Mesenchymal stem cell (in vitro differentiated cells and primary cell): ENCODE measurements around the gene SUB1.
A peak's percentile ranks its signal among the peaks of the same experiment; 100 is the strongest.

ENCODE experiments used
- DNase-seq: peaks from one replicate; pipeline ENCODE4 v3.0.0-alpha.2; 2013
- H2AFZ ChIP-seq: one replicate; pipeline ENCODE4 v1.6.1; 2013; ENCODE audit warnings: low read depth, mild to moderate bottlenecking, control low read depth, inconsistent platforms, low read length, moderate library complexity
- H2AK5ac ChIP-seq: 2 replicates; pipeline ENCODE4 v1.6.1; 2013; ENCODE audit warnings: low read length, moderate library complexity, mild to moderate bottlenecking, inconsistent platforms; ENCODE audit not compliant: severe bottlenecking
- H2BK120ac ChIP-seq: one replicate; pipeline ENCODE4 v1.6.1; 2013; ENCODE audit warnings: low read depth, mild to moderate bottlenecking, inconsistent platforms, low read length, moderate library complexity
- H2BK12ac ChIP-seq, 2 experiments: one replicate each; pipeline ENCODE4 v1.6.1; 2013; ENCODE audit warnings: inconsistent platforms in 2 of 2, low read length in 2 of 2, mild to moderate bottlenecking in 2 of 2, moderate library complexity in 2 of 2, control low read depth in 1 of 2
- H2BK15ac ChIP-seq: one replicate; pipeline ENCODE4 v1.6.1; 2013; ENCODE audit warnings: mild to moderate bottlenecking, low read depth, inconsistent platforms; ENCODE audit not compliant: poor library complexity, severe bottlenecking
- H2BK5ac ChIP-seq: 2 replicates; pipeline ENCODE4 v1.6.1; 2013; ENCODE audit warnings: low read depth, mild to moderate bottlenecking, low read length, control low read depth, inconsistent platforms; ENCODE audit not compliant: poor library complexity, severe bottlenecking
- H3K14ac ChIP-seq, 2 experiments: one replicate each; pipeline ENCODE4 v1.6.1; 2013; ENCODE audit warnings: inconsistent platforms in 2 of 2, low read length in 2 of 2, control low read depth in 1 of 2, mild to moderate bottlenecking in 1 of 2, moderate library complexity in 1 of 2
- H3K18ac ChIP-seq, 2 experiments: one replicate each; pipeline ENCODE4 v1.6.1; 2013; ENCODE audit warnings: inconsistent platforms in 2 of 2, low read length in 2 of 2, control low read depth in 1 of 2, low read depth in 1 of 2, mild to moderate bottlenecking in 1 of 2
- H3K23ac ChIP-seq, 2 experiments: one replicate each; pipeline ENCODE4 v1.6.1; 2013; ENCODE audit warnings: inconsistent platforms in 2 of 2, low read length in 2 of 2, mild to moderate bottlenecking in 2 of 2, moderate library complexity in 2 of 2, control low read depth in 1 of 2
- H3K27ac ChIP-seq: 2 replicates; pipeline ENCODE4 v1.5.1; 2013; ENCODE audit warnings: mild to moderate bottlenecking, moderate library complexity, low read length, control low read depth, inconsistent platforms; ENCODE audit not compliant: poor library complexity, severe bottlenecking
- H3K27me3 ChIP-seq, 2 experiments: 2 replicates each; pipeline versions ENCODE4 v1.6.1 to v1.7.0; 2013; ENCODE audit warnings: low read length in 2 of 2, mild to moderate bottlenecking in 2 of 2, moderate library complexity in 2 of 2, control low read depth in 1 of 2, inconsistent platforms in 1 of 2; ENCODE audit not compliant: control insufficient read depth in 1 of 2, insufficient read depth in 1 of 2
- H3K36me3 ChIP-seq, 2 experiments: 2 replicates each; pipeline versions ENCODE4 v1.6.1 to v1.7.0; 2013; ENCODE audit warnings: low read length in 2 of 2, control low read depth in 1 of 2, inconsistent platforms in 1 of 2, low read depth in 1 of 2, mild to moderate bottlenecking in 1 of 2; ENCODE audit not compliant: insufficient read depth in 2 of 2, control insufficient read depth in 1 of 2
- H3K4ac ChIP-seq, 2 experiments: one replicate each; pipeline ENCODE4 v1.6.1; 2013; ENCODE audit warnings: inconsistent platforms in 2 of 2, low read length in 2 of 2, mild to moderate bottlenecking in 2 of 2, moderate library complexity in 2 of 2, control low read depth in 1 of 2, low read depth in 1 of 2
- H3K4me1 ChIP-seq: 2 replicates; pipeline ENCODE4 v1.6.1; 2013; ENCODE audit warnings: low read depth, low read length, control low read depth; ENCODE audit not compliant: control insufficient read depth, insufficient read depth
- H3K4me2 ChIP-seq: 2 replicates; pipeline ENCODE4 v1.6.1; 2013; ENCODE audit warnings: low read length, mild to moderate bottlenecking, inconsistent platforms; ENCODE audit not compliant: poor library complexity, severe bottlenecking
- H3K4me3 ChIP-seq, 2 experiments: 2 replicates each; pipeline versions ENCODE4 v1.5.1 to v1.7.0; 2013; ENCODE audit warnings: low read length in 2 of 2, mild to moderate bottlenecking in 2 of 2, control low read depth in 1 of 2, low read depth in 1 of 2; ENCODE audit not compliant: insufficient read depth in 1 of 2
- H3K79me1 ChIP-seq: replicated peaks from 2 replicates; pipeline ENCODE4 v1.6.1; 2013; ENCODE audit warnings: mild to moderate bottlenecking, control low read depth, low read length, inconsistent platforms; ENCODE audit not compliant: poor library complexity, severe bottlenecking
- H3K9ac ChIP-seq: 2 replicates; pipeline ENCODE4 v1.7.0; 2013; ENCODE audit warnings: mild to moderate bottlenecking, low read length, moderate library complexity
- H3K9me3 ChIP-seq: 2 replicates; pipeline ENCODE4 v1.7.0; 2013; ENCODE audit warnings: mild to moderate bottlenecking, low read length; ENCODE audit not compliant: control insufficient read depth
- H4K8ac ChIP-seq: one replicate; pipeline ENCODE4 v1.6.1; 2013; ENCODE audit warnings: inconsistent platforms, mild to moderate bottlenecking, low read length, moderate library complexity
- H4K91ac ChIP-seq: one replicate; pipeline ENCODE4 v1.6.1; 2013; ENCODE audit warnings: mild to moderate bottlenecking, low read length, inconsistent platforms
- WGBS: methylation state at CpG from one replicate; pipeline ENCODE4 v1.1.7; 2013; ENCODE audit warnings: mixed read lengths; 5-methylcytosine and 5-hydroxymethylcytosine counted together

The SUB1 gene

DNA sequence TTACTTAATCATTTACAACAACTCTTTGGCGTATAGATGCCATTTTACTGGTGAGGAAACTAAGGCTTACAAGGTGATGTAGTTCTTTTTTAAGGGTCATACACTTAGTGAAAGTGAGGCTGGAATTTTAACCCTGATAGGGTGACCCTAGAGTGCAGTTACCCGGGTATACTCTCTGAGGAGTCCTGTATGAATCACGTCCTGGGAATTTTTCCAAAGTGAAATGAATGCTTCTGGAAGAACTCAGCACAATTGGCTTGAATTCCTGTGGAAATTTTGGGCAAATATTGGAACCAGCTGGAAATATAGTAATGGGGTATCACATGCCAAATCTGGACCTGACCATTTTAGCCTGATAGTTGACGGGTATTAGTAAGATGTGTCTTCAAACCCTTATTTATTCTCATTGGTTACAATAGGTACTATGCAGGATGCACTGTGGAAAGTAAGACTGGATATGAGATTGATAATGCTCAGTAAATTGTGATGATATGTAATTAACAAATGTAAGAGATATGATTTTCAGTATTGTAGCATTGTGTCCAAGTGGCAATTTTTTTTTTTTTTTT lies 14.8 kb downstream of the SUB1 start:
- Histone ChIP-seq H4K91ac (no peak overlapping the region), H3K27me3 (no peaks in the 10 kb centered on the region), H4K8ac (no peak overlapping the region), H2BK12ac (no peak overlapping the region), H3K23ac (no peak overlapping the region), H2AK5ac (no peak overlapping the region), H3K4ac (no peak overlapping the region), H2AFZ (no peak overlapping the region), H3K9ac (peak overlapping the region; percentile 73), H3K4me2 (no peak overlapping the region), H2BK5ac (no peak overlapping the region), H3K18ac (no peak overlapping the region), H3K36me3 (peaks cover 6 to 92% of the 10 kb centered on the region in 2 experiments), H3K79me1 (peaks cover 2% of the 10 kb centered on the region), H3K27ac (peak overlapping the region; percentile 49), H3K9me3 (no peaks in the 10 kb centered on the region), H3K4me1 (no peaks in the 10 kb centered on the region), H3K4me3 (peak overlapping the region in 1 of 2 experiments; percentile 54), H2BK120ac (no peak overlapping the region), H2BK15ac (no peak overlapping the region), H3K14ac (no peak overlapping the region)
- peak; percentile 47 for DNase-seq
- 36% methylated on average over 4 of the region's 4 CpGs for WGBS

DNA sequence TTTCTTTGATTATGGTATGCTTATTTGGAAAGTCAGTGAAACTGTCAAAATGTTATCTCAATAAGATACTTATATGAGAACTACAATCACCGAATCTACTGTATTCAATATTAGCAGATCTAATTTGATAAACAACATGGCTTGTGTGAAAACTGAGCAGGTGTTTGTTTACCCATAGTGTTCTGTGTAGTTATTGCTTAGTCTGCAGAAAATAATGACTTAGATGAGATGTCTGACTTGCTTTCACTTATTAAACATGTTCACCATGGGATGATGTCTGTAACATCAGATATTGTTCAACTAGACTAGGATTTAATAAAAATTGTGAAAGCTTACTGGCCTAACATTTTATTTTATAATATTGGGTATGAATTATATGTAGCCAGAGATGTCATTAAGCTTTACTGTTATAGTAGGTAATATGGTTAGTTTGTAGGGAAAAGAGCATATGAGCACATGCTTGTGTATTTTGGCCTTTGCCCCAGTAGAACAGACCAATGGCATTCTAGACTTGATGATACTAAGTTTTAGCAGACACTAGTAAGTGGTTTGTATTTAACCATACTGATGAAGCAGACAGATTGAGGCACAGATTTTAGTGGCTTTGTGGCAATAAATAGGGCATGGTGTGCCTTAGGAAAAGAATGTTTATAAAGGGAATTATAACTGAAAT lies 16.4 kb downstream of the SUB1 start:
- Histone ChIP-seq H2BK15ac (no peak overlapping the region), H2BK12ac (no peak overlapping the region), H3K4me3 (no peak overlapping the region), H3K27ac (no peak overlapping the region), H3K18ac (no peak overlapping the region), H2BK5ac (no peak overlapping the region), H4K8ac (no peak overlapping the region), H3K9ac (no peak overlapping the region), H3K23ac (no peak overlapping the region), H3K4me1 (no peaks in the 10 kb centered on the region), H3K4ac (no peak overlapping the region), H2BK120ac (no peak overlapping the region), H3K14ac (no peak overlapping the region), H3K27me3 (no peaks in the 10 kb centered on the region), H4K91ac (no peak overlapping the region), H3K79me1 (peaks cover 5% of the 10 kb centered on the region), H2AFZ (no peak overlapping the region), H3K9me3 (no peaks in the 10 kb centered on the region), H3K36me3 (peaks cover 6 to 87% of the 10 kb centered on the region in 2 experiments), H2AK5ac (no peak overlapping the region), H3K4me2 (no peak overlapping the region)
- DNase-seq: no peak
- 100% methylated on average over 1 of the region's 1 CpG for WGBS

DNA sequence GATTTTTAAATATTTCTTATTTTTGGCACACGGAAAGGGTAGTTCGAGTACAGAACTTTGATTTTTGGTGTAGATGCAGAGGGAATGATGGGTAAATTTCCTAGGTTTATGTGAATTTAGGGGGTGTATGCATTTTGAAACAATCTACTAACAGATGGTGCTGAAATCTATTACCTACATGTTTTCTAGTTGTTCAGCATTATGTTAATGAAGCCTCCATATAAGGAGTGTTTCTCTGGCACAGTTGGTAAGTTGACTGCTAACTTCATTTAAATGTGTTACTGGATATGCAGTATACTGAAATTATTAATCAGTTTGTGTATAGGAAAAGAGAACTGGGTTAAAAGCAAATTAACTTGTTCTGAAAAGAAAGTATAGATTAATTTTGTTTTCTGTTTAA lies 17.5 kb downstream of the SUB1 start:
- H2BK15ac ChIP-seq: no peak overlapping the region
- H2AK5ac ChIP-seq: no peak overlapping the region
- H3K9me3 ChIP-seq: no peaks in the 10 kb centered on the region
- no peak overlapping the region for H2BK12ac ChIP-seq
- H3K4me2 ChIP-seq: no peak overlapping the region
- 100% methylated on average over 2 of the region's 2 CpGs for WGBS
- no peak for DNase-seq
- H2BK120ac ChIP-seq: no peak overlapping the region
- no peak overlapping the region for H3K4ac ChIP-seq
- H3K14ac ChIP-seq: no peak overlapping the region
- H3K27ac ChIP-seq: no peak overlapping the region
- H3K79me1 ChIP-seq: peaks cover 7% of the 10 kb centered on the region
- no peak overlapping the region for H3K23ac ChIP-seq
- H3K9ac ChIP-seq: no peak overlapping the region
- H3K4me3 ChIP-seq: no peak overlapping the region
- peaks cover 11 to 87% of the 10 kb centered on the region in 2 experiments for H3K36me3 ChIP-seq
- H4K91ac ChIP-seq: no peak overlapping the region
- H4K8ac ChIP-seq: no peak overlapping the region
- H2AFZ ChIP-seq: no peak overlapping the region
- no peaks in the 10 kb centered on the region for H3K27me3 ChIP-seq
- no peaks in the 10 kb centered on the region for H3K4me1 ChIP-seq
- H2BK5ac ChIP-seq: no peak overlapping the region
- no peak overlapping the region for H3K18ac ChIP-seq

DNA sequence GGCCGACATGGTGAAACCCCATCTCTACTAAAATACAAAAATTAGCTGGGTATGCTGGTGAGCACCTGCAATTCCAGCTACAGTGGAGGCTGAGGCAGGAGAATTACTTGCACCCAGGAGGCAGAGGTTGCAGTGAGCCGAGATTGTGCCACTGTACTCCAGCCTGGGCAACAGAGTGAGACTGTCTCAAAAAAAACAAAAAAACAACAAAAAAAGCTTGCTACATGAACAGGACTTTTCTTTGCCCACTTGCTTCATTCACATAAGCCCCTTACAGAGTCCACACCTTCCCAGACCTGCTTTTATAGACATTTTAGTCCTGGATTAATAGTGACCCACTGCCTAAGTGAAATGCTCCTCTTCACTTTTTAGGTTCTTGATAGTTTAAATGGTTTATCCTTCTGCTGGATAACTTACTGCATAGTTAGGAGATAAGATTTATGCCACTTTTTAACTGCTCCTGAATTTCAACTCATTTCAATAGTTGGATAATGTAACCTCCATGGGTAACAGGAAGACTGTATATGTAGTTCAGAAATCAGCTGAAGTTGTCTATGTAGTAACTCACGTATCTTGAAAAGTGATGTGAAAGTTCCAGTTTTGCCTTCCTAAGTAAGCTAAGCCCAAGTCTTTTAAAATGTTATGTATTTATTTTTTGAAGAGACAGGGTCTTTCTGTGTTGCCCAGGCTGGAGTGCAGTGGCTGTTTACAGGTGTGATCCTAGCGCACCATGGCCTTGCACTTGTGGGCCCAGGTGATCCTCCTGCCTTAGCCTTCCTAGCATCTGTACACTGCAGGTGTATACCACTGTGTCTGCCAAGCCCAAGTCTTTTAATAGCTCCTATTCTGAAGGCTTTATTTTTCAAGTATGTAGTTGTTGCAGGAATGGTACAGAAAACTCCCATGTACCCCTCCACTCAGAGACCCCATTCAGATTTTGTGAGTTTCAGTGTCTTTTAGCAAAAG lies 19.7 kb downstream of the SUB1 start:
- no peak for DNase-seq
- peaks cover 7% of the 10 kb centered on the region for H3K79me1 ChIP-seq
- peaks cover 9 to 77% of the 10 kb centered on the region in 2 experiments for H3K36me3 ChIP-seq
- no peak overlapping the region for H2BK15ac ChIP-seq
- H3K4me3 ChIP-seq: no peak overlapping the region
- no peak overlapping the region for H2BK5ac ChIP-seq
- H3K4me2 ChIP-seq: no peak overlapping the region
- H3K4me1 ChIP-seq: no peaks in the 10 kb centered on the region
- no peak overlapping the region for H2BK120ac ChIP-seq
- no peak overlapping the region for H3K23ac ChIP-seq
- no peaks in the 10 kb centered on the region for H3K9me3 ChIP-seq
- WGBS: 97% methylated on average over 3 of the region's 4 CpGs
- H3K14ac ChIP-seq: no peak overlapping the region
- no peak overlapping the region for H2BK12ac ChIP-seq
- no peak overlapping the region for H3K9ac ChIP-seq
- H3K27ac ChIP-seq: no peak overlapping the region
- no peak overlapping the region for H2AFZ ChIP-seq
- no peak overlapping the region for H3K4ac ChIP-seq
- H4K8ac ChIP-seq: no peak overlapping the region
- H4K91ac ChIP-seq: no peak overlapping the region
- no peak overlapping the region for H2AK5ac ChIP-seq
- no peak overlapping the region for H3K18ac ChIP-seq
- no peaks in the 10 kb centered on the region for H3K27me3 ChIP-seq
